Measurements from ENCODE around the gene PCNT.

GRCh38 chr21:46366966-46367365, 43.0 kb downstream of the PCNT start:
- TF ChIP-seq CTCF (IDR thresholded peaks at IDR 0.05) = no peak
- no peak for TF ChIP-seq POLR2A (IDR thresholded peaks at IDR 0.05)

All from tibial nerve (tissue), 3 donors.